ENCODE results near the gene PRKG1.

PRKG1 gene

GRCh38 chr10:51861731-51862130 is 787.4 kb downstream of the PRKG1 start:
- H3K27ac ChIP-seq: no peak overlapping the region
- no peak for TF ChIP-seq CTCF (IDR thresholded peaks at IDR 0.05)
- no peak for TF ChIP-seq ZFX (IDR thresholded peaks at IDR 0.05; ENCODE audit: borderline replicate concordance)

- H3K27ac ChIP-seq: no peak overlapping the region
- TF ChIP-seq ZFX (IDR thresholded peaks at IDR 0.05; ENCODE audit: borderline replicate concordance): no peak
- TF ChIP-seq CTCF (IDR thresholded peaks at IDR 0.05): no peak
Observed at GRCh38 chr10:51862149-51862548, 787.9 kb downstream of the PRKG1 start.

GRCh38 chr10:51867956-51868355 is 793.7 kb downstream of the PRKG1 start:
- TF ChIP-seq CTCF (IDR thresholded peaks at IDR 0.05): no peak
- no peak for TF ChIP-seq ZFX (IDR thresholded peaks at IDR 0.05; ENCODE audit: borderline replicate concordance)
- H3K27ac ChIP-seq: no peak overlapping the region

- TF ChIP-seq ZFX (IDR thresholded peaks at IDR 0.05; ENCODE audit: borderline replicate concordance): no peak
- TF ChIP-seq CTCF (IDR thresholded peaks at IDR 0.05): no peak
- H3K27ac ChIP-seq: no peak overlapping the region
Observed at GRCh38 chr10:51874131-51874530, 799.8 kb downstream of the PRKG1 start.

- TF ChIP-seq CTCF (IDR thresholded peaks at IDR 0.05): no peak
- no peak for TF ChIP-seq ZFX (IDR thresholded peaks at IDR 0.05; ENCODE audit: borderline replicate concordance)
- H3K27ac ChIP-seq: 0 out of 2 replicates have a peak overlapping the region, but pooled peaks have one; percentile 7
Observed at GRCh38 chr10:51875610-51876009, 801.3 kb downstream of the PRKG1 start.

GRCh38 chr10:51876503-51876902 is 802.2 kb downstream of the PRKG1 start:
- 0 out of 2 replicates have a peak overlapping the region, but pooled peaks have one; percentile 7 for H3K27ac ChIP-seq
- TF ChIP-seq CTCF (IDR thresholded peaks at IDR 0.05) (no peak), ZFX (IDR thresholded peaks at IDR 0.05; ENCODE audit: borderline replicate concordance) (no peak)

GRCh38 chr10:51876979-51877378 is 802.7 kb downstream of the PRKG1 start:
- no peak overlapping the region for H3K27ac ChIP-seq
- no peak for TF ChIP-seq CTCF (IDR thresholded peaks at IDR 0.05)
- TF ChIP-seq ZFX (IDR thresholded peaks at IDR 0.05; ENCODE audit: borderline replicate concordance): no peak
